ENCODE data around the gene ZNF394. TPM values are rescaled to one million over a fixed set of nuclear protein-coding genes. Genes with fewer than 3 reads are reported as not detected.

Gene ZNF394
- total RNA-seq, 1 donor = 30.2 TPM

- DNase-seq (ENCODE audit: low read depth) = no peak
- TF ChIP-seq, protein P1, sequence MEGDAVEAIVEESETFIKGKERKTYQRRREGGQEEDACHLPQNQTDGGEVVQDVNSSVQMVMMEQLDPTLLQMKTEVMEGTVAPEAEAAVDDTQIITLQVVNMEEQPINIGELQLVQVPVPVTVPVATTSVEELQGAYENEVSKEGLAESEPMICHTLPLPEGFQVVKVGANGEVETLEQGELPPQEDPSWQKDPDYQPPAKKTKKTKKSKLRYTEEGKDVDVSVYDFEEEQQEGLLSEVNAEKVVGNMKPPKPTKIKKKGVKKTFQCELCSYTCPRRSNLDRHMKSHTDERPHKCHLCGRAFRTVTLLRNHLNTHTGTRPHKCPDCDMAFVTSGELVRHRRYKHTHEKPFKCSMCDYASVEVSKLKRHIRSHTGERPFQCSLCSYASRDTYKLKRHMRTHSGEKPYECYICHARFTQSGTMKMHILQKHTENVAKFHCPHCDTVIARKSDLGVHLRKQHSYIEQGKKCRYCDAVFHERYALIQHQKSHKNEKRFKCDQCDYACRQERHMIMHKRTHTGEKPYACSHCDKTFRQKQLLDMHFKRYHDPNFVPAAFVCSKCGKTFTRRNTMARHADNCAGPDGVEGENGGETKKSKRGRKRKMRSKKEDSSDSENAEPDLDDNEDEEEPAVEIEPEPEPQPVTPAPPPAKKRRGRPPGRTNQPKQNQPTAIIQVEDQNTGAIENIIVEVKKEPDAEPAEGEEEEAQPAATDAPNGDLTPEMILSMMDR (IDR thresholded peaks at IDR 0.05; ENCODE audit: insufficient read depth, low read depth, low read length) = no peak
- no peak overlapping the region for H3K4me3 ChIP-seq (ENCODE audit: low read depth, low read length)
These were observed 54.0 kb downstream of the ZNF394 start for GRCh38 chr7:99446096-99446495.

Other genes with a start within 250 kb of the ZNF394 start
- not detected in 2 replicates for gene MYH16, start 227.4 kb downstream of the ZNF394 start, total RNA-seq
- gene ARPC1A, start 174.4 kb downstream of the ZNF394 start, total RNA-seq = 158 and 160 TPM in 2 replicates
- gene ARPC1B, start 125.6 kb downstream of the ZNF394 start, total RNA-seq = 186 and 241 TPM in 2 replicates
- gene PDAP1, start 91.7 kb downstream of the ZNF394 start, total RNA-seq = 34.5 and 38.0 TPM in 2 replicates
- 101 and 170 TPM in 2 replicates for gene BUD31, start 91.3 kb downstream of the ZNF394 start, total RNA-seq
- gene PTCD1, start 61.5 kb downstream of the ZNF394 start, total RNA-seq = 7.7 and 8.2 TPM in 2 replicates
- 33.8 and 38.4 TPM in 2 replicates for gene CPSF4, start 61.3 kb downstream of the ZNF394 start, total RNA-seq
- gene ATP5MF, start 34.1 kb downstream of the ZNF394 start, total RNA-seq = 190 and 573 TPM in 2 replicates
- gene ZNF789, start 27.4 kb downstream of the ZNF394 start, total RNA-seq = 9.3 and 11.7 TPM in 2 replicates
- 11.6 and 17.7 TPM in 2 replicates for gene ZKSCAN5, start 4.4 kb upstream of the ZNF394 start, total RNA-seq
- gene FAM200A, start 51.8 kb upstream of the ZNF394 start, total RNA-seq = 5.5 and 9.5 TPM in 2 replicates
- gene ZNF655, start 58.4 kb upstream of the ZNF394 start, total RNA-seq = 75.7 and 88.5 TPM in 2 replicates
- 0.43 and 1.6 TPM in 2 replicates for gene TMEM225B, start 98.0 kb upstream of the ZNF394 start, total RNA-seq
- 11.9 and 13.4 TPM in 2 replicates for gene ZSCAN25, start 116.7 kb upstream of the ZNF394 start, total RNA-seq
- gene CYP3A5, start 179.7 kb upstream of the ZNF394 start, total RNA-seq = under 0.01 and 0.43 TPM in 2 replicates
- not detected in 2 replicates for gene CYP3A7, start 234.9 kb upstream of the ZNF394 start, total RNA-seq